ENCODE results near the gene UNC13B.

GRCh38 chr9:35257986-35258659, 96.3 kb downstream of the UNC13B start:
- no peak for TF ChIP-seq YY1 (tag by site-specific recombination; IDR thresholded peaks at IDR 0.05)
- no peak for TF ChIP-seq CTCF (tag by site-specific recombination; IDR thresholded peaks at IDR 0.05)
- no peak for TF ChIP-seq TCF7L2 (IDR thresholded peaks at IDR 0.05; ENCODE audit: borderline replicate concordance, low read depth, low read length)
- no peak for TF ChIP-seq ZNF366 (tag by site-specific recombination; conservative IDR thresholded peaks at IDR 0.05)
- no peak for TF ChIP-seq ZNF324 (tag by site-specific recombination; IDR thresholded peaks at IDR 0.05)
- TF ChIP-seq ZBTB26 (tag by site-specific recombination; optimal IDR thresholded peaks at IDR 0.05), result no peak
- no peak for TF ChIP-seq ZBTB44 (tag by site-specific recombination; IDR thresholded peaks at IDR 0.05)
- TF ChIP-seq ZNF747 (tag by site-specific recombination; IDR thresholded peaks at IDR 0.05), result no peak
- TF ChIP-seq ZNF211 (tag by site-specific recombination; IDR thresholded peaks at IDR 0.05; ENCODE audit: low read depth), result no peak
- TF ChIP-seq PBX3 (CRISPR knock-in tag; IDR thresholded peaks at IDR 0.05), result no peak
- no peak for TF ChIP-seq ZNF350 (tag by site-specific recombination; IDR thresholded peaks at IDR 0.05)
- no peak for TF ChIP-seq ZNF514 (tag by site-specific recombination; IDR thresholded peaks at IDR 0.05)
- no peak for TF ChIP-seq ZNF416 (tag by site-specific recombination; IDR thresholded peaks at IDR 0.05)
- TF ChIP-seq ZNF398 (tag by site-specific recombination; IDR thresholded peaks at IDR 0.05), result no peak
